ENCODE results near the gene SLC12A5. TPM values are rescaled to one million over a fixed set of nuclear protein-coding genes. Genes with fewer than 3 reads are reported as not detected.

SLC12A5 gene
- total RNA-seq, 1 donor from 2014 or later, result 1.2 TPM

- intact Hi-C loops (cut with DNase I), result no loop called here
- TF ChIP-seq CTCF (IDR thresholded peaks at IDR 0.05), result no peak
Observed at GRCh38 chr20:46046588-46047310, 17.7 kb downstream of the SLC12A5 start.

GRCh38 chr20:46047821-46048220, 18.8 kb downstream of the SLC12A5 start:
- H3K27me3 ChIP-seq (ENCODE audit: low read depth), result peaks cover 21% of the 10 kb centered on the region

More at GRCh38 chr20:46046588-46047310, 17.7 kb downstream of the SLC12A5 start:
- Histone ChIP-seq H3K27ac (no peak overlapping the region), H3K4me1 (no peaks in the 10 kb centered on the region), H3K4me3 (no peak overlapping the region), H3K9me3 (no peaks in the 10 kb centered on the region), H3K27me3 (ENCODE audit: low read depth) (peaks cover 21% of the 10 kb centered on the region), H3K36me3 (no peaks in the 10 kb centered on the region)
- no peak for DNase-seq
- ATAC-seq, result no peak

GRCh38 chr20:46049190-46049589, 20.2 kb downstream of the SLC12A5 start:
- Histone ChIP-seq H3K4me3 (no peak overlapping the region), H3K36me3 (no peaks in the 10 kb centered on the region), H3K4me1 (no peaks in the 10 kb centered on the region), H3K27me3 (ENCODE audit: low read depth) (peaks cover 13% of the 10 kb centered on the region), H3K9me3 (no peaks in the 10 kb centered on the region), H3K27ac (no peak overlapping the region)
- DNase-seq (no peak), ATAC-seq (no peak)
- TF ChIP-seq CTCF (IDR thresholded peaks at IDR 0.05), result no peak
- intact Hi-C loops (cut with DNase I), result no loop called here

More at GRCh38 chr20:46047821-46048220, 18.8 kb downstream of the SLC12A5 start:
- DNase-seq (no peak), ATAC-seq (no peak)
- Histone ChIP-seq H3K4me1 (no peaks in the 10 kb centered on the region), H3K9me3 (no peaks in the 10 kb centered on the region), H3K4me3 (no peak overlapping the region), H3K36me3 (no peaks in the 10 kb centered on the region), H3K27ac (no peak overlapping the region)
- no peak for TF ChIP-seq CTCF (IDR thresholded peaks at IDR 0.05)
- intact Hi-C loops (cut with DNase I), result no loop called here

- H3K36me3 ChIP-seq, result no peaks in the 10 kb centered on the region
- H3K27ac ChIP-seq, result no peak overlapping the region
- no peaks in the 10 kb centered on the region for H3K4me1 ChIP-seq
- ATAC-seq (no peak), DNase-seq (no peak)
- no peak overlapping the region for H3K4me3 ChIP-seq
- peaks cover 13% of the 10 kb centered on the region for H3K27me3 ChIP-seq (ENCODE audit: low read depth)
- TF ChIP-seq CTCF (IDR thresholded peaks at IDR 0.05), result no peak
- no peaks in the 10 kb centered on the region for H3K9me3 ChIP-seq
- intact Hi-C loops (cut with DNase I), result no loop called here
Observed at GRCh38 chr20:46049815-46050214, 20.8 kb downstream of the SLC12A5 start.

- no peak for DNase-seq
- Histone ChIP-seq H3K36me3 (no peaks in the 10 kb centered on the region), H3K4me3 (no peak overlapping the region), H3K4me1 (no peaks in the 10 kb centered on the region), H3K27ac (no peak overlapping the region), H3K27me3 (ENCODE audit: low read depth) (peaks cover 13% of the 10 kb centered on the region), H3K9me3 (no peaks in the 10 kb centered on the region)
- no peak for TF ChIP-seq CTCF (IDR thresholded peaks at IDR 0.05)
- intact Hi-C loops (cut with DNase I), result no loop called here
- no peak for ATAC-seq
Observed at GRCh38 chr20:46050444-46050843, 21.4 kb downstream of the SLC12A5 start.

Data from lower lobe of right lung (tissue), 2 donors.